ENCODE measurements around the gene CCDC30.
A peak's percentile ranks its signal among the peaks of the same experiment; 100 is the strongest.

CCDC30 gene

DNA sequence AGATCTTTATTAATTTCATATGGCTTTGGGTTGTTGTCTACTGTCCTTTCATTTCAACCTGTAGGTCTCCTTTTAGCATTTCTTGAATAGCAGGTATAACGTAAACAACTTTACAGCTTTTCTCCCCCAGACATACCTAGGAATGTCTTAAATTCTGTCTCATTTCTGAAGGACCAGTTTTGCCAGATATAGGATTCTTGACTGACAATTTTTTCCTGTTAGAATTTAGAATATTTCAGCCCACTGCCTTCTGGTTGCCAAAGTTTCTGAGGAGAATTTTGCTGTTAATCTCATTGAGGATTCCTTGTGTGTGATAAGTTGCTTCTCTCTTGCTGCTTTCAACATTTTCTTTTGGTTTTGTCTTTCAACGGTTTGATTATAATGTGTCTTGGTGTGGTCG lies 60.1 kb downstream of the CCDC30 start:
- POLR2A ChIA-PET, result no interaction called here
- CTCF ChIA-PET, result interaction anchor here (0.9 kb wide), 1 partner anchor 215 kb away, joined by 3 read pairs; no protein-coding TSS in a partner anchor
- TF ChIP-seq, protein P1, sequence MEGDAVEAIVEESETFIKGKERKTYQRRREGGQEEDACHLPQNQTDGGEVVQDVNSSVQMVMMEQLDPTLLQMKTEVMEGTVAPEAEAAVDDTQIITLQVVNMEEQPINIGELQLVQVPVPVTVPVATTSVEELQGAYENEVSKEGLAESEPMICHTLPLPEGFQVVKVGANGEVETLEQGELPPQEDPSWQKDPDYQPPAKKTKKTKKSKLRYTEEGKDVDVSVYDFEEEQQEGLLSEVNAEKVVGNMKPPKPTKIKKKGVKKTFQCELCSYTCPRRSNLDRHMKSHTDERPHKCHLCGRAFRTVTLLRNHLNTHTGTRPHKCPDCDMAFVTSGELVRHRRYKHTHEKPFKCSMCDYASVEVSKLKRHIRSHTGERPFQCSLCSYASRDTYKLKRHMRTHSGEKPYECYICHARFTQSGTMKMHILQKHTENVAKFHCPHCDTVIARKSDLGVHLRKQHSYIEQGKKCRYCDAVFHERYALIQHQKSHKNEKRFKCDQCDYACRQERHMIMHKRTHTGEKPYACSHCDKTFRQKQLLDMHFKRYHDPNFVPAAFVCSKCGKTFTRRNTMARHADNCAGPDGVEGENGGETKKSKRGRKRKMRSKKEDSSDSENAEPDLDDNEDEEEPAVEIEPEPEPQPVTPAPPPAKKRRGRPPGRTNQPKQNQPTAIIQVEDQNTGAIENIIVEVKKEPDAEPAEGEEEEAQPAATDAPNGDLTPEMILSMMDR (IDR thresholded peaks at IDR 0.05; ENCODE audit: insufficient read depth, low read length, missing control alignments), result no peak

GRCh38 chr1:42524330-42524729 lies 61.2 kb downstream of the CCDC30 start:
- TF ChIP-seq, protein P1 (IDR thresholded peaks at IDR 0.05; ENCODE audit: insufficient read depth, low read length, missing control alignments), result no peak
- no peak overlapping the region for H3K4me3 ChIP-seq (ENCODE audit: low read depth, low read length)
- ChIA-PET POLR2A (no interaction called here), CTCF (no interaction called here)
- DNase-seq (ENCODE audit: low read depth, low spot score), result no peak

More for the DNA sequence above, 60.1 kb downstream of the CCDC30 start:
- DNase-seq (ENCODE audit: low read depth, low spot score), result no peak
- no peak overlapping the region for H3K4me3 ChIP-seq (ENCODE audit: low read depth, low read length)

GRCh38 chr1:42529724-42530181 lies 66.7 kb downstream of the CCDC30 start:
- TF ChIP-seq, protein P1 (IDR thresholded peaks at IDR 0.05; ENCODE audit: insufficient read depth, low read length, missing control alignments), result no peak
- DNase-seq (ENCODE audit: low read depth, low spot score), result peak; percentile 7
- H3K4me3 ChIP-seq (ENCODE audit: low read depth, low read length), result no peak overlapping the region
- POLR2A ChIA-PET, result no interaction called here
- CTCF ChIA-PET, result no interaction called here

- CTCF ChIA-PET, result no interaction called here
- DNase-seq (ENCODE audit: low read depth, low spot score), result no peak
- TF ChIP-seq, protein P1 (IDR thresholded peaks at IDR 0.05; ENCODE audit: insufficient read depth, low read length, missing control alignments), result no peak
- H3K4me3 ChIP-seq (ENCODE audit: low read depth, low read length), result no peak overlapping the region
- POLR2A ChIA-PET, result no interaction called here
Observed at GRCh38 chr1:42531043-42531442, 68.0 kb downstream of the CCDC30 start.

DNA sequence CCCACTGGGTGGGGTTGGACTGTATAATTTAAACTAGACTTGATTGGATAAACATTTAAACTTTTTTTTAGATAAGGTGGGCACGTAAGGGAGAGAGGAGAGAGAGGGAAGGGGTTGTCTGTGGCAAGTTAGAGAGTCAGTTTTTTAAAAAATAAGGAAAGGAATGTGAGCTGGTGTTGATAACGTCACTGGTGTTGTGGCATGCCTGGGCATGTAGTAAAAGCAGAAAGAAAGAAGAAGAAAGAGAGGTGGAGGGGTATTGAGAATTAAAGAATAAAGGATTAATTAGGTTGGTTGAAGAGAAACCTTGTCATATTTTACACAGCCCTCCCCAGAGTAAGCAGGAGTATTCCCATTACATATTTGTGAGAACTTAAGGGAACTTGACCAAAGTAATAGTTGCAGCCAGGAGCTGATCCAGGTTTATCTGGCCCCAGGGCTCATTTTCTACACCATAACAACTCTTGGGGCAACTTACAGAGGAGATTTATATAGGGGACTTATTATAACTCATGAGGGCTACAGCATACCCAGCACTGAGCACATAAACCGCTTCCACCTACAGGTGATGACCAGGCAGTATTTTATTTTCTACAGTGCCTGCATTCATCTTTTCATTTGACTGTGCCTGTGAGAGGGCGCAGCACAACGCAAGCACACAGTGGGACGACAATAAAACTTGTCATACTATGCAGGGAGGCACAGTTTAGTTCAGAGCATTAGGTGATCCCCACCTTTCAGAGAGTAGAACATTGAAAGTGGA lies 70.2 kb downstream of the CCDC30 start:
- H3K4me3 ChIP-seq (ENCODE audit: low read depth, low read length), result no peak overlapping the region
- DNase-seq (ENCODE audit: low read depth, low spot score), result no peak
- ChIA-PET POLR2A (interaction anchor here (0.6 kb wide), 1 partner anchor 483 kb away, joined by 3 read pairs; no protein-coding TSS in a partner anchor), CTCF (no interaction called here)
- TF ChIP-seq, protein P1 (IDR thresholded peaks at IDR 0.05; ENCODE audit: insufficient read depth, low read length, missing control alignments), result no peak

DNA sequence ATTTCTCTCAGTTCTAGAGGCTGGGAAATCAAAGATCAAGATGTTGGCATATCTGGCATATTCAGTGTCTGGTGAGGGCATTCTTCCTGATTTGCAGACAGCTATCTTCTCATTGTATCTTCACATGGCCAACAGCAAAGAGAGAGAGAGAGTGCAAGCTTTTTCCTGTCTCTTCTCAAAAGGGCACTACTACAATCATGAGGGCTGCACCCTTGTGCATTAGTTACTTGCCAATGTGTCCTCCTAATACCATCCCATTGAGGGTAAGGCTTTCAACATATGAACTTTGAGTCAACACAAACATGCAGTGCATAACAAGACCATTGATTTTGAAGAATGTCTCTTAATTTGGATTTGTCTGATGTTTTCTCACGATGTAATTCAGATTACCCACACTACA lies 78.0 kb downstream of the CCDC30 start:
- POLR2A ChIA-PET, result no interaction called here
- CTCF ChIA-PET, result no interaction called here
- DNase-seq (ENCODE audit: low read depth, low spot score), result no peak
- TF ChIP-seq, protein P1 (IDR thresholded peaks at IDR 0.05; ENCODE audit: insufficient read depth, low read length, missing control alignments), result no peak
- H3K4me3 ChIP-seq (ENCODE audit: low read depth, low read length), result no peak overlapping the region

Data from AG04449 (cell line).